Thoracic aorta endothelial cell (primary cell): Measurements from ENCODE around the gene NDST1. TPM values are rescaled to one million over a fixed set of nuclear protein-coding genes. Genes with fewer than 3 reads are reported as not detected.

Experiments
- total RNA-seq: library from RNA; depleted of rRNA; stranded (reverse); fragments of >200 nt; gene quantifications from 2 replicates; pipeline ENCODE4 v1.2.3, GENCODE V29; 2012

The NDST1 gene
- total RNA-seq: 74.3 and 94.3 TPM in 2 replicates

DNA sequence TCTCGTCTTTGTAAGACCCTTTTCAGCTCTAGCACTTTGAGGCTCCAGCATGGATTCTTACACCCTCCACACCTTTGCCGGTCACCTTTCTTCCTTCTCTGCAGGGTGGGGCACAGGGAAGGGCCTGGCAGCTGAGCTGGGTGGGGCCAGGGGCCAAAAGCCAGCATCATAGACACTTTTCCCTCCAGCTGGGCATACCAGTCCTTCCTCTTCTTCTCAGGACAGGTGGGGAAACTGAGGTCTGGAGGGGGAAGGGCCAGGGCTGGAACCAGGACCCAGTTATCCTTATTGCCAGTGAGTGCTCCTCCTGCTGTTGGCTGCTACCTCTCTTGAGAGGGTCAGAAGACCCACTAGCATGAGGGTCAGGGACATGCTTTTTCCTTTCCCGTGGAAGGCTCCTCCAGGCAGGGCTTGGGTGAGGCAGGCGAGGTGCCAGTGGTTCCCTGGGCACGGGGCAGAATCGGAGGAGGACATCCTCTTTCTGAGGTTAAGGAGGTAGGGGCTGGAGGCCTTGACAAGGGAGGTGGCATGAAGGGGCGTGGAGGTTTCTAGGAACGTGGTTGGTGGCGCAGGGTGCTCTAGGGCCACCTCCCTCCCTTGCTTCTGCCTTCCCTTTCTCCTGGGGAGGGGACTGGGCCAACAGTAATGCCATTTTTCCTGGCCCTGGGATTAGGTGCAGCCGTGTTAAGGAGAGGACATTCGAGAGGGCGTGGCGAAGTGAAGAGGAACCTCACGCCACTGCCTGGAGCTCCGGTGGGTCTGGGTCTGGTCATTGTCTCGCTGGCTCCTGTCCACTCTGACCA, at the start of gene NDST1:
Gene NDST1 (plus strand): TSS at position 658 of the 803 bp plus-strand sequence. CDS start 13,124 bp downstream, outside the sequence.

Other genes starting within 250 kb of the NDST1 start
- gene CAMK2A, start 218.4 kb upstream of the NDST1 start, total RNA-seq: not detected in 2 replicates
- not detected in 2 replicates for gene ARSI, start 205.2 kb upstream of the NDST1 start, total RNA-seq
- 29.9 and 46.5 TPM in 2 replicates for gene TCOF1, start 150.4 kb upstream of the NDST1 start, total RNA-seq
- 0.13 and 1.0 TPM in 2 replicates for gene CD74, start 95.2 kb upstream of the NDST1 start, total RNA-seq
- 2,102 and 2,111 TPM in 2 replicates for gene RPS14, start 58.4 kb upstream of the NDST1 start, total RNA-seq
- 25.9 and 32.5 TPM in 2 replicates for gene SYNPO, start 132.5 kb downstream of the NDST1 start, total RNA-seq
- gene MYOZ3, start 153.1 kb downstream of the NDST1 start, total RNA-seq: under 0.01 and 0.22 TPM in 2 replicates
- gene RBM22, start 192.9 kb downstream of the NDST1 start, total RNA-seq: 47.2 and 52.7 TPM in 2 replicates